NCI-H2227 (cell line): ENCODE measurements around the gene HDGFL2.
"Not testable (repeated sequence)": the region's sequence is repeated elsewhere in the genome, so short reads cannot be mapped to it uniquely, and the experiment has no call there.

ENCODE experiments used
- DNase-seq: peaks from one replicate; lab custom pipeline; 2025; ENCODE audit not compliant: unreplicated experiment; lab: John Stamatoyannopoulos, UW

HDGFL2 gene

GRCh38 chr19:4529924-4530522 lies 57.9 kb downstream of the HDGFL2 start:
- no peak for DNase-seq

GRCh38 chr19:4531562-4532165 lies 59.6 kb downstream of the HDGFL2 start:
- DNase-seq = peak; percentile 29

- DNase-seq = no peak
These were observed 61.2 kb downstream of the HDGFL2 start for GRCh38 chr19:4533334-4533733.

- no peak for DNase-seq
These were observed 61.8 kb downstream of the HDGFL2 start for GRCh38 chr19:4533835-4534424.

GRCh38 chr19:4534836-4535658 lies 63.0 kb downstream of the HDGFL2 start, which contains the start of gene PLIN5:
PLIN5 (minus strand) TSS chr19:4535224; CDS start chr19:4534074, 1,150 bp downstream.
- DNase-seq = peak; percentile 95

- no peak for DNase-seq
These were observed 64.7 kb downstream of the HDGFL2 start for GRCh38 chr19:4536798-4537197.

DNA sequence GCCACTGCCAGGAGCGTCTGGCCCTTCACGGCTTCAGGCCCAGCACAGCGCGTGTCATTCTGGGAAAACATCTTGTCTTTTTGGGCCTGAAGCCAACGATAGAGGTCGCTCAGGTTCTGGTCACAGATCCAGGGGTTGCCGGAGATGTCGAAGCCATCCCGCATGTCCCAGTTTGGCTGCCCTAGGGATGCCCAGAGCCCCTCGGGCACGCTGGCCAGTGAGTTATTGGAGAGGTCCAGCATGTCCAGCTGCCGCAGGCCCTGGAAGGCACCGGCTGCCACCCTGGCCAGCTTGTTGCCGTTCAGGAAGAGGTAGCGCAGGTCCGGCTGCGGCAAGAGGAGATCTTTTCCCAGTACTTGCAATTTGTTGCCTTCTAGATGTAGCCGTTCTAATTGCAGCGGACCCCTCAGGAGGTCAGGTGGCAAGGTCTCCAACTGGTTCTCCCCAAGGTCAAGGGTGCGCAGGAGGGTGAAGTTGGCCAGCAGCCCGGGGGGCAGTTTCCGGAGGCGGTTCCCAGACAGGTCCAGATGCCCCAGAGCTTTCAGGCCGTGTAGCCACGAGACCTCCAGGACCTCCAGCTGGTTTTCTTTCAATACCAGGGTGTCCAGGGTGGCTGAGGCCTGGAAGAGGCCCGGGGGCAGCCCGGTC lies 66.0 kb downstream of the HDGFL2 start:
- no peak for DNase-seq

GRCh38 chr19:4538601-4538954 lies 66.5 kb downstream of the HDGFL2 start:
- DNase-seq = no peak

DNA sequence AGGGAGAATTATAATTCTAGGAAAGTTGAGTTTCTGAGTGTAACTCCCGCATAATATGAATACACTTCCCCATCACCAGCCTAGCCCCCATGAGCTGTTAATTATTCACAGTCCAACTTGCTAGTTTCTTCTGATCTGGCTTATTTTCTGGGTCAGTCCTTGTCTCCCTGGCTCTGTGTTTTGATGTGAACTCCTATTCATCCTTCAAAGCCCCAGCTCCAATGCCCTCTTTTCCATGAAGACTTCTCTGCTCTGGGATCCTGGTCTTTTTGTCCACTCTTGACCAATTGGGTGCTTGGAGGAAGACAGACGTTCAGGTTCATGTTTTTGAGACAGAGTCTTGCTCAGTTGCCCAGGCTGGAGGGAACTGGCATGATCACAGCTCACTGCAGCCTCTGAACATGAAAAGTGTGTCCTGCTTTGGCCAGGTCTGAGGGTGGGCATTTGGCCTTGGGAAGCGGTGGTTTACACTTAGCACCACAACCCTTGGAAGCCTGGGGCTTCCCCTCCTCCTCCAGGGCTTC lies 67.1 kb downstream of the HDGFL2 start:
- no peak for DNase-seq

DNA sequence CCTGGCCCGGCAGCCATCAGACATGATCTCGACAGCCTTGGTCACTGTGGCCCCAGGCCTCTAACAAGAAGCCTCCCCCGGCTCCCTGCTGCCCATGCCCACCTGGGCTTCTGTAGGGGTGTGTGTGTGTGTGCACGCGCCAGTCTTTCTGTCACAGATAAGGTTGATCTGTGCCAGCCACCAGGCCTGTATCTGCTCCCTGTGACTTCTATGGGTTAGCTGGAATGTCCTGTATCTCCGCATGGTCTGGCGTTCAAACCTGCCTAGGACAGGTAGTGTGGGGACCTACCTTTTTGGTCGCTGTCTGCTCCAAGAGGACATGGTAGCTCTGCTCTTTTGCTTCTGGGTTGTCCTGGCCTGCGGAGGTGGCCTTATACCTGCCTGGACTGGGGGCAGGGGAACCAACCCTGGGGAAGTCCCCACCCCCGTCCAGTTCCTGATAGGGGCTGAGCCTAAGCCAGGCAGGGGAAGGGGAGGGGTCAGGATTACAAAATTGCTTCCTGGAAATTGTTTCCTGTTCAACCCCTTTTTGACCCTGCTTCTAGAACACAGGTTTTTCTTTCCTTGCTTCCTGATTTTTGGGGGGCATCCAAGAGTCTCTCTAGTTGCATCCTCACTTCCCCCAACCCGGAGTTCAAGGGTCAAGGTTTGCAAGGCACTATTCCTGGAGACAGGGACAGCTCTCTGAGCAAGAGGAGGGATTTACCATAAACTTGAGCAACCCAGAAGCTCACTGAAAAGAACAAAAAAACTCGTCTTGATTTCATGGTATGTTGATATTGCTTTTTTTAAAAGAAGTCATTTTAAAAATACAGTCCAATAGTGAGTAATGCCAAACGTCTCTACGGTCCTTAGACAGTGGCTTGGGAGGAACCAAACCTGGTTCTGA lies 67.8 kb downstream of the HDGFL2 start, which contains the start of gene LRG1:
Gene LRG1, minus strand, starts transcription at position 344 of the 889 bp plus-strand sequence. Its CDS starts 23 bp downstream, at position 321.
- DNase-seq = no peak

- DNase-seq = no peak
These were observed 69.2 kb downstream of the HDGFL2 start for GRCh38 chr19:4541114-4541805.

GRCh38 chr19:4541806-4542145 lies 69.7 kb downstream of the HDGFL2 start:
- DNase-seq = not testable (repeated sequence)

GRCh38 chr19:4542896-4543841 lies 71.1 kb downstream of the HDGFL2 start:
- DNase-seq = no peak

DNA sequence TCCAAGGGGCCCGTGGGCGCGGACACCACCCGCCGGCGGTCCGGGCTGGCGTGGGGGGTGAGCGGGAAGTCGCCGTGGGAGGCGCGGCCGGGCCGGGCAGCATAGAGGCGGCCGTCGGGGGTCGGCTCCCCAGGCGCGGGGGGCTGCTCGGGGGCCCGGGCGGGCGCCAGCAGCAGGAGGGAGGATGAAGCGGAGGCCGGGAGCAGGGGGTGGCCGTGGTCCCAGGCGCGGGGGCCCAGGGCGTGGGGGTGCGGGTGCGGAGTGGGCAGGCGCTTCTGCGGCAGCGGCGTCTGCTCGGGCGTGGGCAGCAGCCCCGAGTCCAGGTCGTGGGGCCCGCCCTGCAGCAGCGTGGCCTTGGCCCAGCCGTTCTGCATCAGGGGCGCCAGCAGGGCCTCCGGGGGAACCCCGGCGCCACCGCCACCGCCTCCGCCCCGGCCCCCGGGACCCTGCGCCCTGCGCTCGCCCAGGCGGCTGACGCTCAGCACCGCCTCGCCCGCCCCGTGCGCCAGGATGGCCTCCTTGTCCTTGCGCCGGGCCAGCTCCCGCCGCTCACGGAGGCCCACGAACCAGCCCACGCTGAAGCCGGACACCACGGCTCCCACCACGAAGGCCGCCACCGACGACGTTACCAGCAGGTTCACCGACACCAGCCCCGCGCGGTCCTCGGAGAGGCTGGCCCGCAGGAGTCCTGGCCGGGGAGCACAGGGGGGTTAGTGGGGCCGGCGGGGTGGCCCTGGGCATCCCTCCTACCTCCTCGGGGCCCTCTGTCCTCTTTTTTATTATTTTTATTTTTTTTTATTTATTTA lies 71.9 kb downstream of the HDGFL2 start:
- DNase-seq = no peak

DNA sequence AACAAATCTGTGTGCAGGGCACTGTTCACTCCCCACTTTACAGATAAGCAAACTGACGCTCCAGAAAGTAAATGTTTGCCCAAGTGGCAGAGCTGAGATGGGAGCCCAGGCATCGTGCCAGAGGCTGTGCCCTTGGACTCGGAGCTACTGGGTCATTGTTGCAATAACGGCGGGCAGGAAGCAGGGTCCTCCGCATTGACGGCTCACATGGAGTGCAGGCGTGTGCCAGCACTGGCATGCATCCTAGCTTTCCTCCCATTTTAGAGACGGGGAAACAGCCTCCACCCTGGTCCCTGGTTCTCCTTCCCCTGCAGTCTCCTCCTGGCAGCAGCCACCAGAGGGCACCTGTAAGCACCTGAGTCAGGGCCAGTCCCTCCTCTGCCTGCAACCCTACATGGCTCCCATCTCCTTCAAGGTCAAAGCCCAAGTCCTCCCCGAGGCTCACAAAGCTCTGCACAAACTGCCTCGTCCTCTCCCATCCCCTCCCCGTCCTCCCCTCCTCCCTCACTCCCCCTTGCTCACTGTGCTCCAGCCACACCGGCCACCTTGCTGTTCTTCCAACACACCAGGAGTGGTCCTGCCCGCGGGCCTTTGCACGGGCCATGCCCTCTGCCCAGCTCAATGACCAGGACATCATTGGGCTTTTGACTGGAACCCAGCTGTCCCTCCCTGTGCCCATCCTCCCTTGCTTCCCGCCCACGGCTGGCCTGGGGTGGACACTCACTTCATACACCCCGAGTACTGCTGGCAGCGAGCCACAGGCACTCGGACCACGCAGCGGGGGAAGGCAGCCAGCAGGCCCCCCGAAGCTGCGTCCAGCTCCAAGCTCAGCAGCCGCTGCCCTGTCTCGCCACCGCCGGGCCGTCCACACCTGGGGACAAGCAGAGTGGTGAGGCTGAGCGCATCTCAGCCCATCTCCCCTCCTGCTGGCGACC lies 75.5 kb downstream of the HDGFL2 start:
- no peak for DNase-seq

GRCh38 chr19:4548238-4548584 lies 76.1 kb downstream of the HDGFL2 start:
- DNase-seq = no peak

- DNase-seq = no peak
These were observed 77.9 kb downstream of the HDGFL2 start for GRCh38 chr19:4550018-4550417.
